Esophagus muscularis mucosa (tissue), 4 donors: ENCODE results near the gene EHD4. TPM values are rescaled to one million over a fixed set of nuclear protein-coding genes. Genes with fewer than 3 reads are reported as not detected.

Experiments
- DNase-seq: peaks from one replicate; pipeline ENCODE4 v3.0.0-alpha.2; 2017; ENCODE audit errors: extremely low spot score
- H3K27ac ChIP-seq, 4 donors: fragments of 200-600 bp; sonication (generic); replicated peaks in 1 of 4; 1 replicate in 3 of 4; 2 replicates in 1 of 4; pipeline ENCODE4 v1.5.1; 2016 to 2019; ENCODE audit warnings: mild to moderate bottlenecking in 1 of 4
- H3K27me3 ChIP-seq, 4 donors: fragments of 200-600 bp; sonication (generic); one replicate each; pipeline versions ENCODE4 v1.5.1 to v1.6.0; 2016 to 2019
- H3K36me3 ChIP-seq, 4 donors: fragments of 200-600 bp; sonication (generic); one replicate each; pipeline ENCODE4 v1.5.1; 2016 to 2019
- H3K4me1 ChIP-seq, 4 donors: fragments of 200-600 bp; sonication (generic); one replicate each; pipeline ENCODE4 v1.5.1; 2016 to 2019
- H3K4me3 ChIP-seq, 4 donors: fragments of 200-600 bp; sonication (generic); 1 replicate in 2 of 4; 2 replicates in 2 of 4; pipeline ENCODE4 v1.5.1; 2016 to 2019; ENCODE audit warnings: mild to moderate bottlenecking in 4 of 4, moderate library complexity in 1 of 4
- H3K9me3 ChIP-seq, 4 donors: fragments of 200-600 bp; sonication (generic); 1 replicate in 3 of 4; 2 replicates in 1 of 4; pipeline ENCODE4 v1.5.1; 2016 to 2019
- CTCF ChIP-seq, 3 experiments: fragments of 200-600 bp in 2 of 3; fragments of 450-650 bp in 1 of 3; sonication (generic) in 2 of 3; IDR thresholded peaks; one replicate each; pipeline ENCODE4 v1.5.1; 2017 to 2019; ENCODE audit warnings: antibody characterized with exemption in 3 of 3, mild to moderate bottlenecking in 2 of 3, moderate library complexity in 1 of 3
- EP300 ChIP-seq: sonication (generic); formaldehyde crosslinking; IDR thresholded peaks from one replicate; pipeline ENCODE4 v1.6.1; 2017; ENCODE audit warnings: antibody characterized with exemption
- POLR2A ChIP-seq: fragments of 450-650 bp; IDR thresholded peaks from one replicate; pipeline ENCODE4 v1.6.1; 2017; ENCODE audit warnings: antibody characterized with exemption, moderate library complexity, mild to moderate bottlenecking, low read depth
- POLR2AphosphoS5 ChIP-seq, 2 donors: sonication (generic); formaldehyde crosslinking; IDR thresholded peaks; one replicate each; pipeline ENCODE4 v1.6.1; 2017; ENCODE audit warnings: antibody characterized with exemption in 2 of 2
- WGBS: methylation state at CpG from one replicate; pipeline ENCODE4 v1.1.5; 2018; 5-methylcytosine and 5-hydroxymethylcytosine counted together
- intact Hi-C: fragments of 100-400 bp; cut with DNase I; formaldehyde crosslinking; loops from one replicate; pipeline ENCODE4 v1.15.1; 2023
- total RNA-seq, 4 donors: library from RNA; depleted of rRNA; stranded (reverse); fragments of >200 nt; gene quantifications; one replicate each; pipeline versions ENCODE4 v1.1.0 to v1.2.1, GENCODE V29; 2016

The EHD4 gene
- total RNA-seq, 4 donors from 2014 or later = 10.0 to 24.7 (median 21.7) TPM

GRCh38 chr15:41993472-41994170 is 21.3 kb upstream of the EHD4 start:
- no peaks in the 10 kb centered on the region for H3K36me3 ChIP-seq
- no peaks in the 10 kb centered on the region for H3K9me3 ChIP-seq
- WGBS = 78% methylated on average over 11 of the region's 11 CpGs
- no peak for DNase-seq
- no peak overlapping the region for H3K4me3 ChIP-seq
- no peaks in the 10 kb centered on the region for H3K4me1 ChIP-seq
- H3K27ac ChIP-seq = no peak overlapping the region
- TF ChIP-seq POLR2A (no peak), EP300 (no peak), CTCF (IDR thresholded peaks at IDR 0.05) (no peak), POLR2AphosphoS5 (IDR thresholded peaks at IDR 0.05) (no peak)
- no peaks in the 10 kb centered on the region for H3K27me3 ChIP-seq
- intact Hi-C loops = no loop called here

- Histone ChIP-seq H3K27me3 (no peaks in the 10 kb centered on the region), H3K27ac (no peak overlapping the region), H3K36me3 (no peaks in the 10 kb centered on the region), H3K9me3 (no peaks in the 10 kb centered on the region), H3K4me3 (no peak overlapping the region), H3K4me1 (no peaks in the 10 kb centered on the region)
- no peak for TF ChIP-seq POLR2AphosphoS5 (IDR thresholded peaks at IDR 0.05)
- no peak for TF ChIP-seq POLR2A
- TF ChIP-seq EP300 = no peak
- DNase-seq = no peak
- WGBS = 60% methylated on average over 1 of the region's 7 CpGs
- intact Hi-C loops = no loop called here
Observed at GRCh38 chr15:41992803-41993190, 20.4 kb upstream of the EHD4 start.

GRCh38 chr15:41992151-41992802 is 19.9 kb upstream of the EHD4 start:
- Histone ChIP-seq H3K4me3 (no peak overlapping the region), H3K27me3 (no peaks in the 10 kb centered on the region), H3K9me3 (no peaks in the 10 kb centered on the region), H3K4me1 (no peaks in the 10 kb centered on the region), H3K27ac (no peak overlapping the region), H3K36me3 (no peaks in the 10 kb centered on the region)
- TF ChIP-seq POLR2A (no peak), CTCF (IDR thresholded peaks at IDR 0.05) (no peak), EP300 (no peak), POLR2AphosphoS5 (IDR thresholded peaks at IDR 0.05) (no peak)
- 89% methylated on average over 16 of the region's 18 CpGs for WGBS
- intact Hi-C loops = no loop called here
- DNase-seq = no peak

- DNase-seq = no peak
- Histone ChIP-seq H3K9me3 (no peaks in the 10 kb centered on the region), H3K36me3 (no peaks in the 10 kb centered on the region), H3K27ac (no peak overlapping the region), H3K27me3 (no peaks in the 10 kb centered on the region), H3K4me1 (no peaks in the 10 kb centered on the region), H3K4me3 (no peak overlapping the region)
- intact Hi-C loops = loop anchor here (2.0 kb wide), 1 partner anchor 94 kb away; no protein-coding TSS in a partner anchor
- 70% methylated on average over 3 of the region's 3 CpGs for WGBS
- TF ChIP-seq POLR2A = no peak
- no peak for TF ChIP-seq POLR2AphosphoS5 (IDR thresholded peaks at IDR 0.05)
- TF ChIP-seq EP300 = no peak
- TF ChIP-seq CTCF (IDR thresholded peaks at IDR 0.05) = no peak
Observed at GRCh38 chr15:41990691-41991090, 18.3 kb upstream of the EHD4 start.

GRCh38 chr15:41990243-41990605 is 17.9 kb upstream of the EHD4 start:
- H3K4me3 ChIP-seq = no peak overlapping the region
- 46% methylated on average over 2 of the region's 7 CpGs for WGBS
- H3K4me1 ChIP-seq = no peaks in the 10 kb centered on the region
- H3K9me3 ChIP-seq = no peaks in the 10 kb centered on the region
- TF ChIP-seq POLR2A (no peak), POLR2AphosphoS5 (IDR thresholded peaks at IDR 0.05) (no peak), EP300 (no peak)
- DNase-seq = no peak
- no peaks in the 10 kb centered on the region for H3K36me3 ChIP-seq
- H3K27ac ChIP-seq = no peak overlapping the region
- no peaks in the 10 kb centered on the region for H3K27me3 ChIP-seq
- intact Hi-C loops = loop anchor here (2.0 kb wide), 1 partner anchor 95 kb away; no protein-coding TSS in a partner anchor
